GM18520 (cell line): ENCODE measurements around the gene GCSH.
A peak's percentile ranks its signal among the peaks of the same experiment; 100 is the strongest.
"Not testable (repeated sequence)": the region's sequence is repeated elsewhere in the genome, so short reads cannot be mapped to it uniquely, and the experiment has no call there.

Experiments
- ATAC-seq: cut with Tn5 transposase; IDR thresholded peaks from one replicate; pipeline ENCODE4 v1.9.1; 2021; ENCODE audit not compliant: unreplicated experiment

GCSH gene

GRCh38 chr16:81095953-81096714 lies at the start of gene GCSH:
Gene GCSH, minus strand, starts transcription at chr16:81096395. Its CDS starts 117 bp downstream, at chr16:81096278.
- ATAC-seq = peak; percentile 98

GRCh38 chr16:81143921-81144471 lies 47.8 kb upstream of the GCSH start:
- ATAC-seq = no peak

- no peak for ATAC-seq
Measured at GRCh38 chr16:81142864-81143263, 46.7 kb upstream of the GCSH start.

- ATAC-seq = no peak
Measured at GRCh38 chr16:81140930-81141780, 45.0 kb upstream of the GCSH start.

- no peak for ATAC-seq
Measured at GRCh38 chr16:81138831-81139557, 42.8 kb upstream of the GCSH start.

- no peak for ATAC-seq
Measured at GRCh38 chr16:81137754-81138153, 41.6 kb upstream of the GCSH start.

GRCh38 chr16:81136390-81137335 lies 40.5 kb upstream of the GCSH start:
- ATAC-seq = no peak

- ATAC-seq = no peak
Measured at GRCh38 chr16:81130126-81130525, 33.9 kb upstream of the GCSH start.

- ATAC-seq = no peak
Measured at GRCh38 chr16:81128726-81129524, 32.7 kb upstream of the GCSH start.

GRCh38 chr16:81127051-81127450 lies 30.9 kb upstream of the GCSH start:
- no peak for ATAC-seq

GRCh38 chr16:81123092-81123852 lies 27.1 kb upstream of the GCSH start:
- no peak for ATAC-seq

GRCh38 chr16:81121474-81121990 lies 25.3 kb upstream of the GCSH start:
- no peak for ATAC-seq

GRCh38 chr16:81117436-81117835 lies 21.2 kb upstream of the GCSH start:
- ATAC-seq = no peak

GRCh38 chr16:81116285-81116684 lies 20.1 kb upstream of the GCSH start:
- ATAC-seq = no peak

GRCh38 chr16:81112453-81112852 lies 16.3 kb upstream of the GCSH start:
- no peak for ATAC-seq

GRCh38 chr16:81109274-81109673 lies 13.1 kb upstream of the GCSH start:
- ATAC-seq = not testable (repeated sequence)

GRCh38 chr16:81107511-81107910 lies 11.3 kb upstream of the GCSH start:
- no peak for ATAC-seq

GRCh38 chr16:81106826-81107503 lies 10.8 kb upstream of the GCSH start:
- no peak for ATAC-seq
